RKO (cell line): ENCODE measurements around the gene ZNF365.

Experiments used
- DNase-seq: peaks from one replicate; pipeline ENCODE4 v3.0.0-alpha.2; 2016; ENCODE audit warnings: low spot score

The ZNF365 gene

DNA sequence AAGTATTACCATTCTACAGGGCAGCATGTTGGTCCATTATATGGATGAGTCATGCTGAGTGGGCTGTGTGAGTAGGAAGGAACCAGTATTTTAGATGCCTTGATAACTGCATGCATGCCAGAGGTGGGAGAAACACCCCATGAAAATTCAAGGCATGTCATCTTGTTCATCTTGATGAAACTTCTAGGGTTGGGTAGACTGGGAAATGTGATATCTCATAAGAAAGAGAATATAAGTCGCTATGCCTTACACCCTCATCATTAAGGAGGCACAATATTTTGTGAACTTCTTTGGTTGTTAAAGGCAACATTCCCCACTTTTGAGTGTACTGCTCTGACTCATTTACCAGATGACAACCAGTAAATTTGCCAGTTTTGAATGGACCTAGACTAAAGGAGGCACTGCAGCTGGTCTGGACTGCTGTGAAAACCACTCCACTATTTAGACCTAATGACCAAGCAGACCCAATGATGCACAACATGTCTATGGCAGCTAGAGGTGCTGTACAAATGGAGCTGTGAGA lies 48.0 kb downstream of the ZNF365 start:
- peak; percentile 34 for DNase-seq

DNA sequence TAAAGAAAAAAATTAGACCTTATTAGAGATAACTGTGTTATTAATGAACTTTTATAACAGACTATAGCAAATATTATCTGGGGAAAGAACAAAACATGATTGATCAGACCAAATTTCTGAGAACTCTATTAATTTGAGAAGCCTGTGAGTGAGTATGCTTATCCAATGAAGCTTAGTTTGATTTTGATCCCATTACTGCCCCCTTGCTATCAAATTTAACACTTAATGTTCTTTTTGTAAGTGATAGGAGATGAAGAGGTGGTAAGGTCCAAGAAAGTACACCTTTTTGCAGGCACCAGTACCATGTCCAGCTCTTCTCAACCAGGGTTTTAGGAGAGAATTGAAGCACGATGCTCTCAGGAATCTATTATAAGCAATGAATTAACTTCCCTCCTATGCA lies 49.9 kb downstream of the ZNF365 start:
- no peak for DNase-seq

DNA sequence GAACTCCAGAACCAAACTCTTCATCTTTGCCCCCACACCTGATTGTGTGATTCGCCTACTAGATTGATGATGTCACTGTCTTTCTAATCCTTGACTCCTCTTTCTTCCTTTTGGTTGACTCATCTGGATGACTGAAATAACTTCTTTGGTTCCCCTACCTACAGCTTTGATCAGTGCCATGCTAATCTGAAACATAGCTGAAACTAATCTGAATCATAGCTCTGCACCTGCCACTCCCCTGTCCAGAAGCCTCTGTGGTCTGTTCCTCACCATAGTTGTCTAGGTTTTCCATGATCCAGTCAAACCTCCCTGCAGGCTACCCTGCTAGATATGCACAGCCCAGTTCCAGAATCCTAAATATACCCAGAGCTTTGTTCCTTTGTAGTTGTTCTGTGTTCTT lies 51.9 kb downstream of the ZNF365 start:
- peak; percentile 11 for DNase-seq

DNA sequence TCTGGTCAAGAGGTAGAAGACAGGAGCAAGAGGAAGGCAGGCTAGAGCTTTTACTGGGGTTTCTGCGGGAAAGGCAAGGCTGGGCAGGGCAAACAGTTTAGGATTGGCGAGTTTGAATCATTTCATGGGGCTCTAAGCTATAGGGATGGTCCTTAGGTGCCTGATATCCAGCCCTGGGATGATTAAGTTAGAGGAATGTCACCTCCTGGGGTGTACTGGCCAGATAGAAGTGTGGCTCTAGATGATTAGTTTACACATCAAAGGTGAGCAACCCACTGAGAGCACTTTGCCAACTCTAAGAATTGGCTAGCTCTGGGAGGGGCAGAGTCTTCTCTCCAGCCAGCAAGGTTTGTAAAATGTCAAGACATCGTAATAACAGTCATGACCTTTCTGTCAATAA lies 52.4 kb downstream of the ZNF365 start:
- no peak for DNase-seq

DNA sequence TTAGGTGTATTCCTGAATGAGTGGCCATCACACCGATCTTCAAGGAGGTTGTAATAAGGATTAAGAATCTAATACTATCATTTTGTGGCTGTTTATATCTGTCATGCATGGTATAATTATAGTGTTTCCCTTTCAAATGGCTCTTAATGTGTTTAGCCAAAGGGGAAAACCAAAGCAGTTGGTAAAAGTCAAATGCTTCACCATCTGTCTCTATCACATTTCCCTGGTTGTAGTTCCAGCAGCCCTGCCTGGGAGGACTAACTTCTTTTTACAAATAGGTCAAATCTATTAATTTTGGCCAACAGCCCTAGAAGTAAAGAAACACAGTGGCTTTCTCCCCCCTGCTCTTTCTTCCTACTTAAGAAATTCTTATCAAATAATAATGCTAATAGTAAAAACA lies 56.7 kb downstream of the ZNF365 start:
- DNase-seq = no peak

DNA sequence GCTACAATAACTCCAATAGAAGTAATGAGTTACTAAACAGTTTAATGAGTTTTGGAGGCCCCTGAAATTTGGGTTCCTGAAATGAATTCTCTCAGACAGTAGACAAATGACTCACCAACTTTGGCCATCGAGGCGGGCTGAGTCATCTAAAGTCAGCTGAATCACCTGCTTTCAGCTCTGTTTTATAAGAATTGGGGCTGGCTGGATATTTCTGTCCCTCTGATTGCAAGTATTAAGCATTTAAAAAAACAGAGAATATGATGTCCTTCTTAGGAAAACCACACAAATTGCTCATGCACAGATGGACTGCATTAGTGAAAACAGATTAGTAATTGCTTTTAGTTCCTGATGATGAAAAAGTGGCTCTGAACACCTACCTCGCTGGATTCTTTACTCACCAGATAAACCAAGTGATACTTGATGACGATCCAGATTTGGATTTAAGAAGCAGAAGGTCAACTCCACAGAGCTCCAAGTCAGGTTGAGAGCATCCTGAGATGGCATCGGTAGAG lies 59.1 kb downstream of the ZNF365 start:
- peak; percentile 80 for DNase-seq

DNA sequence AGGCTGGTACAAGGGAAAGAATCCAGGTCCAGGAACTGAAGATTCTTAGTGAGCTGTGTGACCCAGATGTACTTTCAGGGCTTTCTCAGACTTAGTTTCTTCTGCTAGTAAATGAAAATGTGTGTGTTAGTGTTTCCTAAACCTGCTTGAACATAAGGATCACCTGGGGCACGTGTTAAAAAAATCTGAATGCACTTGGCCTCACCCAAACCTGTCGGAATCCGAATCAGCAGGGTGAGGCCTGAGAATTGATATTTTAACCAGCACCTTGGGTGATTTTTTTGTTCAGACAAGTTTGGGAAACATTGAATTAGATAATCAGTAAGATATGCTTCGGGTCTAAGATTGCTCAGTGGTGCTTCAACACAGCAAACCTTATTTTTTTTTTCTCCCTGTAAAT lies 59.7 kb downstream of the ZNF365 start:
- no peak for DNase-seq

DNA sequence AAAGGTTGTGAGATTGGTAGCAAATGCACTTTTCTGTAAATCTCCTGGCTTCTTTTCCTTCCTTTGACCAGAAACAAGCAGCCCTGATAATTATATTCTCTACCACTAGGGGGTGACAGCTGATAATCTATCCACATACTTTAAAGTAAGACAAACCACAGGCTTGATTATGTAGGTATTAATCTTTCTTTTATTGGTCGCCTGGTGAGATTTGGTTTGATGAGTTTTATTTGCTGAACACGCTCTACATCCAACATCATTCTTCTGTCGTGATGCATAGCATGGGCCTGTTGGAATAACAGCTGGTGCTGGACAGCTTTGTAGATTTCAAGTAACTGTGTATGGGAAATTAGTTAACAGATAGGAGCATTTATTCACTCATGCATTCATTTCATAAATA lies 63.5 kb downstream of the ZNF365 start:
- DNase-seq = peak; percentile 60

DNA sequence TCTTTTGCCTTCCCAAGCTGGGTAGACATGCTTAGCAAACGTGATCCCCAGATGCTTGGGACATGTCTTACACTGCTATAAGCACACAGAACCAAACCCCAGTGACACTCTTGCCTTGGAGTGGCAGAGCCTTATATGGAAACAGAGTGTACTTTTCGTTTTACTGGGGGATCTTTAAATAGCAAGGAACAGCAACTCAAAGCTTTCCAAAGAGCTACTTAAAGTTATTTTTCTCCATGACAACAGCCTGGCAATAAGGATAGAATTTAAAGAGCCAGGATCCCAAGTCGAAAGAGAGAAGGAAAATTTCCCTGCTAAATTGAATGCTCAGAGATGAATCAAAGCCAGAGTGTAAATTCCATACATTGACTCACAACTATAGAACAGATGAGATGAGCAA lies 67.8 kb downstream of the ZNF365 start:
- DNase-seq = no peak

DNA sequence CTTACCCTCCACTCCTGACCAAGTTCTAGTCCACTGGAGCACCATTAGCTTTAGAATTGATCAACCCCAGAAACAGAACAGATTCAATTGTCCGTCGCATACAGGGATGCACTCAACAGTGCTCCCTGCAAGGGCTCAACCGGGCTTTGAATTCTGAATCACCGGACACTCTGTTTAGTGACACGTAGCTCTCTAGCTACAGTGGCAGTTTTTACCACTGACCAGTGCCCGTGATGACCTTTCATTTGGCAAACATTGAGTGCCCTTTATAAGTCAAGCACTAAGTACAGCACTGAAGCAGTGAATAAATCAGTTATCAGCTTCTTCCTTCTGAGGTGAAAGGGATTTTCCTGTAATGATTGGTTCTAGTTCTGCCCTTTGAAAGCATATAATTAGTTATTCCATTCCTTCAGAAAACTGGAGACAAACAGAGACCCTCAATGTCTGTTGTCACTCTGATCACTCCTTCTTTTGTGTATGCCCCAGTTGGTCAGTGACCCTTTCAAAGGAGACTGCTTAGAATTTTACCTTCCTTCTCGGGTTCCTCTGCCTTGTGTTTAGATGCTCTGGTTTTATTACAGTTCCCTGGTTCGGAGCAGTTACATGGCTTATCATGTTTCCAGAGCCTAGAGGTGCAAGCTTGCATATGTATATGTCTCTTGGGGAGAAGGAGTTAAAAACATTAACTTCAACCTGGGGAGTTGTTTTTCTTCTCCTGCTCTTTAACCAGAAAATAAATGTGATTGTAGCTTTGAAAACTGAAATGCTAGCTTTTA lies 68.9 kb downstream of the ZNF365 start:
- no peak for DNase-seq

DNA sequence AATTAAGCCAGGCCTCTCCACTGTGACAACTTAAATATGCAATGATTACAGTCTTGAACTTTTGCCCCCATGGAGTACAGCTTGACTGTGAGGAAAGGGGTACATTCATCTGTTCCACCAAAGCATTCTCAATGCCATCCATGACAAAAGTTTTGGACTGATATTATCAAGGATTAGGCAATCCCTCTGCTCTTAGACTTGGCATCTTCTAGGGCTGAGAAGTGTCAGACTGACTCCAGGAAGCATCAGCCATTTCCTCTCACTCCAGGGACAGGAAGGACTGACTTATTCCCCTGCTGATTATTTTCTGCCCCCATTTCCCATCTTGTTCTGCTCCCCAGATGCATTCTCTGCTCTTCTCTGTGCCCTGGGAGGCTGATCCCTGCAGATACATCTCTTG lies 69.7 kb downstream of the ZNF365 start:
- no peak for DNase-seq

DNA sequence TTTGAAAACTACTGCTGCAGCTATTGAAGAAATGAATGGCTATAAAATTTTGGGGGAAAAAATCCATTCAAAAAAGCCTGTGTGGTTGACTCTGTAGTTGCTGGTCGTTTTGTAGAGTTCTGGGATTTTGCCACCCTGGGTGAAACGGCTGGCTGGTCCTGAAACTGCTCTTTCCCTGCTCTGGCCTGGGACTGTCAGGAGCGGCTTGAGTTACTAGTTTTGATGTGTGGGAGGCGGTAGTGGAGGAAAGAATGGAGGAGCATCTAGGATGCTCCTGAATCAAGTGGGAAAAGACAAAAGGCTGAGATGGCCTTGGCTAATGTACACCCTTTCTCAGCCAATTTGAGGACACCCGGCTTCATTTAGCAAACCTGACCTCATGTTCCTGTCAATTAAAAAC lies 72.5 kb downstream of the ZNF365 start:
- no peak for DNase-seq

DNA sequence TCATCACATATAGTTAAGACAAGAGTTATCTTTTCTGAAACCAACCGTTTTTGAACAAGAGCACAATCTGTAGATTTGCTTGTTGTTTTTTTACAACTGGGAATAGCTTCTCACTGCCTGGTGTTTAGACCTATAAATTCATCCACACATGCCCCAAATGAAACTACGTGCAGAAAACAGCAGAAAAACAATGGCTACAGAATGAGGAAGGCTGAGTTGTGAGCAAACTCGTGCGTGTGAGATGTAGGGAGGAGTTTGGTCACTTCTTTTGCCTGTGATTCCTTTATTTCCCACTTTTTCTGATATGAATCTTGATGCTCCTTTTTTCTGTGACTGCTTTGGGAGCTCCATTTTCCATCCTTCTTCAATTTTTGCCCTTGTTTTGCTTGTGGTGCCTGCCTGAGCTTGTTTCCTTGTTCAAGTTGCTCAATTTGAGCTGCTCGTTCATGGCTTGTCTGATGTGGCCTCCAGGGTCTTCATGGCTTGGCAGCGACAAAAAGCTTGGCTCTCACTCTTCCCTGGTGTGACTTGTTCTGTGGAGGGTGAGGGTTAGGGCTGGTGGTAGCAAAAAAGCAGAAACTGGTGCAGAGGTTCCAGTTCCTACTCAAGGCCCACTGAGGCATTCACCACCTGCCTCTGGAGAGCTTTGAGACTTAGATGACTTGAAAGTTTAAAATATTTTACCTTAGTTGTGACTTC lies 76.9 kb downstream of the ZNF365 start:
- DNase-seq = no peak

DNA sequence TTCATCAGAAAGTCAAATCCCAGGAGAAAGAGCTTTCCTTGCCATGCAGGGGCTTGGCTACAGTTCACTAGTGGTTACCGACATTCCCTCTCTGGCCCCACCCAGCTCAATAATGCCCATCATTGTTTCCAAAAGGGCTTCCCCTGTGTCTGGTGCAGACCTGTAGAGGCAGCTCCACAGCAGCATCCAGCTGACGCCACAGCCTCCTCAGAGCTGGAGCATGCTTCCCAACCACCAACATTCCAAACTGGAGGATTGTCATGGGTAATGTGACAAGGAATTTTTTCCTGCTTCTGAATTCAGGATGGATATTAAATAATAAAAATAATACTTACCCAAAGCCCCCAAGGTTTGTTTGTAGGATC lies 77.4 kb downstream of the ZNF365 start:
- no peak for DNase-seq
